PC-9 (cell line): ENCODE measurements around the gene RADIL. TPM values are rescaled to one million over a fixed set of nuclear protein-coding genes. Genes with fewer than 3 reads are reported as not detected.

Experiments
- BruUV-seq: library from RNA; stranded (reverse); fragments of 400-500 nt; replicated peaks from 2 replicates; lab custom pipeline; 2021; lab: Mats Ljungman, UMichigan
- CTCF ChIA-PET: fragments of 300-600 bp; sonication (Branson Sonifier 250); formaldehyde crosslinking; loops from one replicate; lab custom pipeline; 2022; ENCODE audit warnings: antibody characterized with exemption; lab: Charles Lee
- POLR2A ChIA-PET: fragments of 300-600 bp; sonication (Branson Sonifier 250); formaldehyde crosslinking; loops from one replicate; lab custom pipeline; 2022; ENCODE audit warnings: antibody characterized with exemption; ENCODE audit not compliant: unreplicated experiment; lab: Charles Lee
- DNase-seq, 2 experiments: peaks; one replicate each; pipeline versions ENCODE4 v3.0.0 to v3.0.0-alpha.2; 2015 to 2022; ENCODE audit warnings: mixed read lengths in 1 of 2
- H2AFZ ChIP-seq: fragments of 200-600 bp; sonication (generic); 2 replicates; pipeline ENCODE4 v1.8.1; 2017; ENCODE audit warnings: antibody characterized with exemption
- H3F3A ChIP-seq: fragments of 200-600 bp; sonication (generic); 2 replicates; pipeline ENCODE4 v1.8.1; 2017; ENCODE audit warnings: antibody characterized with exemption, mild to moderate bottlenecking, low read depth; ENCODE audit not compliant: insufficient read depth
- H3K27ac ChIP-seq: fragments of 200-600 bp; sonication (generic); 2 replicates; pipeline ENCODE4 v1.6.1; 2016; ENCODE audit warnings: mixed run types
- H3K27me3 ChIP-seq: fragments of 200-600 bp; sonication (generic); 2 replicates; pipeline ENCODE4 v1.6.1; 2016; ENCODE audit warnings: low read depth, mixed run types; ENCODE audit not compliant: insufficient read depth
- H3K36me3 ChIP-seq: fragments of 200-600 bp; sonication (generic); 2 replicates; pipeline ENCODE4 v1.6.1; 2016; ENCODE audit warnings: low read depth, mixed run types
- H3K4me1 ChIP-seq: fragments of 200-600 bp; sonication (generic); replicated peaks from 2 replicates; pipeline ENCODE4 v1.6.1; 2016; ENCODE audit warnings: mixed run types; ENCODE audit not compliant: insufficient read depth
- H3K4me2 ChIP-seq: fragments of 200-600 bp; sonication (generic); 2 replicates; pipeline ENCODE4 v1.6.1; 2017; ENCODE audit warnings: mixed run types
- H3K4me3 ChIP-seq: fragments of 200-600 bp; sonication (generic); 2 replicates; pipeline ENCODE4 v1.6.1; 2016; ENCODE audit warnings: mixed run types
- H3K79me2 ChIP-seq: fragments of 200-600 bp; sonication (generic); 2 replicates; pipeline ENCODE4 v1.6.1; 2017; ENCODE audit warnings: low read depth, mixed run types
- H3K9me2 ChIP-seq: fragments of 200-600 bp; sonication (generic); 2 replicates; pipeline ENCODE4 v1.8.1; 2017; ENCODE audit warnings: mild to moderate bottlenecking; ENCODE audit not compliant: insufficient read depth
- H3K9me3 ChIP-seq: fragments of 200-600 bp; sonication (generic); 2 replicates; pipeline ENCODE4 v1.8.1; 2016; ENCODE audit warnings: low read depth; ENCODE audit not compliant: insufficient read depth
- H4K20me1 ChIP-seq: fragments of 200-600 bp; sonication (generic); 2 replicates; pipeline ENCODE4 v1.8.1; 2017; ENCODE audit not compliant: insufficient read depth
- EZH2 ChIP-seq: fragments of 200-600 bp; sonication (generic); IDR thresholded peaks from 2 replicates; pipeline ENCODE4 v1.8.0; 2017; ENCODE audit warnings: antibody characterized with exemption, low read depth
- intact Hi-C: fragments of 100-400 bp; cut with micrococcal nuclease; formaldehyde crosslinking; loops from one replicate; pipeline ENCODE4 v1.10.0; 2022; ENCODE audit not compliant: unreplicated experiment
- total RNA-seq: library from RNA; stranded (reverse); gene quantifications from 2 replicates; pipeline ENCODE4 v1.2.3, GENCODE V29; 2021
- TF ChIP-seq, protein P1 (sequence below): fragments of 200-600 bp; sonication (generic); conservative IDR thresholded peaks from 2 replicates; pipeline ENCODE4 v1.6.1; 2017; ENCODE audit warnings: mixed run types, antibody characterized with exemption, mild to moderate bottlenecking, moderate library complexity

The RADIL gene
- total RNA-seq, 1 experiment from 2014 or later: 0.35 TPM

GRCh38 chr7:4774658-4775249 lies 108.8 kb downstream of the RADIL start:
- Histone ChIP-seq H2AFZ (peak overlapping the region; percentile 89), H3K9me2 (no peaks in the 10 kb centered on the region), H3K36me3 (no peaks in the 10 kb centered on the region), H3K9me3 (no peaks in the 10 kb centered on the region), H3K27ac (peak overlapping the region; percentile 74), H4K20me1 (peaks cover 17% of the 10 kb centered on the region), H3K27me3 (no peaks in the 10 kb centered on the region), H3K79me2 (peaks cover 28% of the 10 kb centered on the region), H3K4me2 (peak overlapping the region; percentile 77), H3K4me3 (peak overlapping the region; percentile 82), H3K4me1 (peaks cover 16% of the 10 kb centered on the region), H3F3A (peaks cover 19% of the 10 kb centered on the region; the same call in 1 of the 2 replicates)
- POLR2A ChIA-PET: interaction anchor here (0.6 to 0.7 kb wide), 3 partner anchors 125 to 1923 kb away, joined by 3 to 12 read pairs (median 3); no protein-coding TSS in a partner anchor
- intact Hi-C loops: loop anchor here (2.0 to 10.0 kb wide), 2 partner anchors 310 to 400 kb away; no protein-coding TSS in a partner anchor
- no peak for DNase-seq
- TSS peak; percentile 99 for BruUV-seq
- TF ChIP-seq, protein P1, sequence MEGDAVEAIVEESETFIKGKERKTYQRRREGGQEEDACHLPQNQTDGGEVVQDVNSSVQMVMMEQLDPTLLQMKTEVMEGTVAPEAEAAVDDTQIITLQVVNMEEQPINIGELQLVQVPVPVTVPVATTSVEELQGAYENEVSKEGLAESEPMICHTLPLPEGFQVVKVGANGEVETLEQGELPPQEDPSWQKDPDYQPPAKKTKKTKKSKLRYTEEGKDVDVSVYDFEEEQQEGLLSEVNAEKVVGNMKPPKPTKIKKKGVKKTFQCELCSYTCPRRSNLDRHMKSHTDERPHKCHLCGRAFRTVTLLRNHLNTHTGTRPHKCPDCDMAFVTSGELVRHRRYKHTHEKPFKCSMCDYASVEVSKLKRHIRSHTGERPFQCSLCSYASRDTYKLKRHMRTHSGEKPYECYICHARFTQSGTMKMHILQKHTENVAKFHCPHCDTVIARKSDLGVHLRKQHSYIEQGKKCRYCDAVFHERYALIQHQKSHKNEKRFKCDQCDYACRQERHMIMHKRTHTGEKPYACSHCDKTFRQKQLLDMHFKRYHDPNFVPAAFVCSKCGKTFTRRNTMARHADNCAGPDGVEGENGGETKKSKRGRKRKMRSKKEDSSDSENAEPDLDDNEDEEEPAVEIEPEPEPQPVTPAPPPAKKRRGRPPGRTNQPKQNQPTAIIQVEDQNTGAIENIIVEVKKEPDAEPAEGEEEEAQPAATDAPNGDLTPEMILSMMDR: no peak
- TF ChIP-seq EZH2: no peak
- CTCF ChIA-PET: interaction anchor here (0.7 kb wide), 2 partner anchors 116 to 469 kb away, joined by 4 to 11 read pairs; no protein-coding TSS in a partner anchor

- Histone ChIP-seq H4K20me1 (peaks cover 17% of the 10 kb centered on the region), H2AFZ (no peak overlapping the region), H3K79me2 (peaks cover 28% of the 10 kb centered on the region), H3K4me2 (peak overlapping the region; percentile 77), H3K9me2 (no peaks in the 10 kb centered on the region), H3F3A (peaks cover 20% of the 10 kb centered on the region; the same call in 1 of the 2 replicates), H3K4me3 (no peak overlapping the region; the same call in 1 of the 2 replicates), H3K27ac (no peak overlapping the region; the same call in 1 of the 2 replicates), H3K36me3 (no peaks in the 10 kb centered on the region), H3K27me3 (no peaks in the 10 kb centered on the region), H3K9me3 (no peaks in the 10 kb centered on the region), H3K4me1 (peaks cover 16% of the 10 kb centered on the region)
- DNase-seq: no peak
- ChIA-PET POLR2A (no interaction called here), CTCF (no interaction called here)
- no peak for TF ChIP-seq EZH2
- TF ChIP-seq, protein P1: no peak
- intact Hi-C loops: loop anchor here (2.0 to 10.0 kb wide), 2 partner anchors 311 to 401 kb away; no protein-coding TSS in a partner anchor
- no TSS peak for BruUV-seq
Measured at GRCh38 chr7:4774007-4774406, 109.5 kb downstream of the RADIL start.

GRCh38 chr7:4772306-4772705 lies 111.2 kb downstream of the RADIL start:
- no peak overlapping the region for H3K4me3 ChIP-seq
- no peaks in the 10 kb centered on the region for H3K9me2 ChIP-seq
- peaks cover 16% of the 10 kb centered on the region for H3K79me2 ChIP-seq
- H3K4me2 ChIP-seq: no peak overlapping the region
- no peaks in the 10 kb centered on the region for H3K9me3 ChIP-seq
- no peak for DNase-seq
- peaks cover 16% of the 10 kb centered on the region for H3K4me1 ChIP-seq
- H4K20me1 ChIP-seq: peaks cover 5% of the 10 kb centered on the region; the same call in 1 of the 2 replicates
- intact Hi-C loops: loop anchor here (10.0 kb wide), 1 partner anchor 402 kb away; no protein-coding TSS in a partner anchor
- H3K27me3 ChIP-seq: no peaks in the 10 kb centered on the region
- peaks cover 20% of the 10 kb centered on the region; the same call in 1 of the 2 replicates for H3F3A ChIP-seq
- H3K27ac ChIP-seq: no peak overlapping the region
- BruUV-seq: no TSS peak
- no peak overlapping the region for H2AFZ ChIP-seq
- TF ChIP-seq EZH2: no peak
- TF ChIP-seq, protein P1: no peak
- ChIA-PET CTCF (no interaction called here), POLR2A (no interaction called here)
- H3K36me3 ChIP-seq: no peaks in the 10 kb centered on the region
